DMS153 treated with DMSO at 0.1 percent for 48 hours (cell line): ENCODE data around the gene CDCA4.
"Not testable (repeated sequence)": the region's sequence is repeated elsewhere in the genome, so short reads cannot be mapped to it uniquely, and the experiment has no call there.

Experiments
- DNase-seq: peaks from one replicate; lab custom pipeline; 2025; ENCODE audit not compliant: unreplicated experiment; lab: John Stamatoyannopoulos, UW

The CDCA4 gene

DNA sequence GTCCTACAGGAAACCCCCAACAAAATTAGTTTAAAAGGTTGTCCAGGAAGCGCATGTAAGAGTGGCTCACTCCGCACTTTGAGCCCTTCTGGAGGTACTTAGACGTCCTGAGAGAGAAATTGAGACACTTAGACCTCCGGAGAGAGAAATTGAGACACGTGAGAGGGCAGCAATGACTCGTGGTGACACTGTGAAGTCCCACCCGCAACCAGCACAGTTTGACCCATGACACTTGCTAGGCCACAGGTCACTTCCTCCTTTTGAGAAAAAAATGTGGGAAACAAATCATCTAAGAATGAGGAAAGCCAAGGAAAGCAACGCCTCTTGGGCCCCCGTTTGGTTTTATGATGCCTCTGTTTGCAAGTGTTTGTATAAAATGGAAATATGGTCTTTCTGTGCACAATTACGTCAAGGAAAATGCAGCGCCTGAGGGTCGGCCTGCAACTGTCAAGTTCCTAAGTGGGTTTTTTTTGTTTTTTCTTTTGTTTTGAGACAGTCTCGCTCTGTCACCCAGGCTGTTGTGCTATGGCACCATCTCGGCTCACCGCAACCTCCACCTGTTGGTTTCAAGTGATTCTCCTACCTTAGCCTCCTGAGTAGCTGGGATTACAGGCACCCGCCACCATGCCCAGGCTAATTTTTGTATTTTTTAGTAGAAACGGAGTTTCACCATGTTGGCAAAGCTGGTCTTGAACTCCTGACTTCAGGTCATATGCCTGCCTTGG, 13.6 kb upstream of the CDCA4 start:
- DNase-seq: no peak

GRCh38 chr14:105033412-105033900, 12.6 kb upstream of the CDCA4 start:
- DNase-seq: not testable (repeated sequence)

GRCh38 chr14:105032451-105032901, 11.6 kb upstream of the CDCA4 start:
- DNase-seq: not testable (repeated sequence)

GRCh38 chr14:105030836-105031396, 10.0 kb upstream of the CDCA4 start:
- DNase-seq: no peak

DNA sequence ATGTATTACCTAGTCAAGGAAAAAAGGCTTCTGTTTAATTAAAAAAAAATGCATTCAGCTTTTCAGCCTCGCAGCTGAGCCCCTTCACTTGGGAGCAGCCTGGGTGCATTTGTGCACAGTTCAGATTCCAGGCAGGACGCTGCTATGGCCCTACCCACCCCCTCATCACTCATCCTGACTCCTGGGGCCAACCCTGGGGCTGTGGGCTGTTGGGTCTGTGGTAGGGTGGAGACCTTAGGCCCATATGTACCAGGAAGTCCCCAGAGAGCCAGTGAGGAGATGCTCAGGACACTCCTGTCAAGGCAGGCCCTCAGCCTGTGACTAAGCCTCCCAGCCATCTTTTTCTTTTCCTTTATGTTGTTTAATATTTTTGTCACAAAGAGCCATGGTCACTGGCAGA, 9.3 kb upstream of the CDCA4 start:
- no peak for DNase-seq

GRCh38 chr14:105029402-105029801, 8.5 kb upstream of the CDCA4 start:
- DNase-seq: no peak

DNA sequence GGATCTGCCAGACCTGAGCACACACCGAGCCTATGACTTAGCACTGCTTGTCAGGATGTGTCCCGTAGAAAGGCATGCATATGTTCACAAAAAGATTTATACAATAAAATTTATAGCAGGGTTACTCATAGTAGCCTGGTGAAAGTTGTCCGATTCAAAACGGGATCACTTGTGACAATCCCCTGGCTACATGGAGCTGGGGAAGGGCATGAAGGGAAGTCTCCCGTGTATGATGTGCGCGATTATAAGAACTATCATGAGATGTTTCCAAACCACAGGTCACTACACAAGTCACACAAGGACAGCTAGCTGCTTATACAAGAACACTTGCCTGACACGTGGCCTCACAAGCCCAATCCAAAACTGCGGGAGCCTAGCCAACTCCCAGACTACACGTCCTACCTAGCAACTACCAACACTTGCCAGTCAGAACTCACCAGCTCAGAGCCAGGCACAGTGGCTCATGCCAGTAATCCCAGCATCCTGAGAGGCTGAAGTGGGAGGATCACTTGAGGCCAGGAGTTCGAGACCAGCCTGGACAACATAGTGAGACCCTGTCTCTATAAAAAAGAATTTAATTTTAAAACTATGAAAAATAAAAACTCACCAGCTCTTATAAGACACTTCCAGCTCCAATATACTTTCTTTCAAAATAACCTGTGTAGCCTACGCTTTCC, 7.5 kb upstream of the CDCA4 start:
- DNase-seq: no peak

DNA sequence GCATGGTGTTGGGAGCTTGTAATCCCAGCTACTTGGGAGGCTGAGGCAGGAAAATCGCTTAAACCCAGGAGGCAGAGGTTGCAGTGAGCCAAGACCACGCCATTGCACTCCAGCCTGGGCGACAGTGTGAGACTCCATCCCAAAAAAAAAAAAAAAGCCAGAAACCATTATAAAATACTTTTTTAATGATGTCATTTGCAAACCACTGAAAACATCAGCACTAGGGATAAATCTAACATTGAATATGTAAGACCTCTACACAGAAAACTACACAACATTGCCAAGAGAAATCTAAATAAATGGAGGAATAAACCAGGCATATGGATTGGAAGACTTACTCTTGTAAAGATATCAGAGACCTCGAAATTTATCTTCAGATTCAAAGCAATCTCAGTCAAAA, 6.8 kb upstream of the CDCA4 start:
- not testable (repeated sequence) for DNase-seq

DNA sequence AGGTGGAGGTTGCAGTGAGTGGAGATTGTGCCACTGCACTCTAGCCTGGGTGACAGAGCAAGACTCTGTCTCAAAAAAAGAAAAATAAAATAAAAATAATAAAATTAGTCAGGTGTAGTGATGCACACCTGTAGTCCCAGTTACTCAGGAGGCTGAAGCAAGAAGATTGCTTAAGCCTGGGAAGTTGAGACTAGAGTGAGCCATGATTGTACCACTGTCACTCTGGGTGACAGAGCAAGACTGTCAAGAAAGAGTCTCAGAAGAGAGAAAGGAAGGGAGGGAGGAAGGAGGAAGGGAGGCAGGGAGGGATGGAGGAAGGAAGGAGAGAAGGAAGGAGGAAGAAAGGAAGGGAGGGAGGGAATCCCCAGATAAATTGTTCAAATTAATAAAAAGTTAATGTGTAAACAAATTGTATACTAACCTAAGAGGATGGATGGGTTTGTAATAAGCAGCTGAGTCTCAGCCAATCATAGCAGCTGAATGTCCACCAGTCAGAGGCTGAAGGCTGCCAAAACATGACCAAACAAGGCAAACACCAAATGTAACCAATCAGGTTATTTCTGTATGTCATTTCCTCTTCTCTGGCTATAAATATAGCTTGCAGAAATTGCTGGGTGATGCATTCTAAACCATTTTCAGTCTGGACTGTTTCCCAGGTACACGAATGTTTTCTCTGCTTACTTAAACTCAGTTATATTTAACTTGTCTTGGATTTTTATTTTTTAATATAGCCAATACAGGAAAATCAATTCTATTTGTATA, 6.1 kb upstream of the CDCA4 start:
- DNase-seq: no peak

- no peak for DNase-seq
Measured at GRCh38 chr14:105026033-105026785, 5.3 kb upstream of the CDCA4 start.

GRCh38 chr14:105025429-105025828, 4.5 kb upstream of the CDCA4 start:
- no peak for DNase-seq

DNA sequence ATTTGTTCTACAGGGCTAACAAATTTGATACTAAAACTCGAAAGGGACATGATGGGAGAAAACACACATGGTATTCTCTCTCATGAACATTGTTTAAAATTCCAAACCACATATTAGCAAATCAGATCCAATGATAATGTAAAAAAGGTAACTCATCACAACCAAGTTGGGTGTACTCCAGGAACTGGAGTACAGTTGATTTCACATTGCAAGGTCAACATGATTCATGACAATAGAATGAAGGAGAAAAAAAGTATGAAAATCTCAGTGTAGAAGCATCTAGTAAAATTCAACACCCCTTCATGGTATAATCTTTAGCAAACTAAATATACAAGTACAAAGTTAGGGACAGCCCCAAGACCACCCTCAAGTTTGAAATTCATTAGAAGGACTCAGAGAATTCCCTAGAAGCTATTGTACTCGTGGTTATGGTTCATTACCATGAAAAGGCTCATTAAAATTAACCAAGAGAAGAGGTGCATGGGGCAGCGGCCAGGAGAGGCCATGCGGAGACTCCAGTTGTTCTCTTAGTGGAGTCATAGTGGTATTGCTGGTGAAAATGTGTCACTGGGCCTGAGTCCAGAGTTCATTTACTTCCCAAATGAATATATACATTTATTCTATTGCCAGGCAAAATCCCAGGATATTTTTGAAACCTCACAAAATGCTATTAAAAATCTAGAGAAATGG, 3.1 kb upstream of the CDCA4 start:
- no peak for DNase-seq

- no peak for DNase-seq
Measured at GRCh38 chr14:105023144-105023543, 2.3 kb upstream of the CDCA4 start.

- DNase-seq: no peak
Measured at GRCh38 chr14:105022276-105022670, 1.4 kb upstream of the CDCA4 start.

- DNase-seq: no peak
Measured at GRCh38 chr14:105021656-105022275, 883 bp upstream of the CDCA4 start.

- DNase-seq: no peak
Measured at GRCh38 chr14:105019861-105020814, 745 bp downstream of the CDCA4 start.

GRCh38 chr14:105018414-105018813, 2.5 kb downstream of the CDCA4 start:
- no peak for DNase-seq

GRCh38 chr14:105015905-105016304, 5.0 kb downstream of the CDCA4 start:
- no peak for DNase-seq

DNA sequence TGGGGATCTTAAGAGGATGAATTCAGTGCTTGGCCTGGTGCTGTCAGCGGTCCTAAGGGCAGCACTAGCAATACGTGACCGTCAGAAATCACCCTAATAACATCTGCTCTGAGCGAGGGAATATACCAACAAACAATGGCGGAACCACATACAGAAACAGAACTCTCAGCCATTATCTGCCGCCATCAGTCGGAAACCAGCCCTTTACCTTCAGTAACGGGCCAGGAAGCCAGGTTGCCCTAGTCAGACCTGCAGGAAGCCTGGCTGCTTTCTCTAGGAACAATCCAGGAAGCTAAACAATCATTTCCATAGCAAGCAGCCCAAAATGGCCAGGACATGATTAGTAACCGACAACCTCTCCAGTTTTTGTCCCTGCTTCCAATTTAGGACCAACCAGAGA, 5.6 kb downstream of the CDCA4 start:
- DNase-seq: no peak
